ENCODE measurements around the gene PTPRT. TPM values are rescaled to one million over a fixed set of nuclear protein-coding genes. Genes with fewer than 3 reads are reported as not detected.

The PTPRT gene
- total and polyA plus RNA-seq, 2 experiments from 2014 or later, result not detected

DNA sequence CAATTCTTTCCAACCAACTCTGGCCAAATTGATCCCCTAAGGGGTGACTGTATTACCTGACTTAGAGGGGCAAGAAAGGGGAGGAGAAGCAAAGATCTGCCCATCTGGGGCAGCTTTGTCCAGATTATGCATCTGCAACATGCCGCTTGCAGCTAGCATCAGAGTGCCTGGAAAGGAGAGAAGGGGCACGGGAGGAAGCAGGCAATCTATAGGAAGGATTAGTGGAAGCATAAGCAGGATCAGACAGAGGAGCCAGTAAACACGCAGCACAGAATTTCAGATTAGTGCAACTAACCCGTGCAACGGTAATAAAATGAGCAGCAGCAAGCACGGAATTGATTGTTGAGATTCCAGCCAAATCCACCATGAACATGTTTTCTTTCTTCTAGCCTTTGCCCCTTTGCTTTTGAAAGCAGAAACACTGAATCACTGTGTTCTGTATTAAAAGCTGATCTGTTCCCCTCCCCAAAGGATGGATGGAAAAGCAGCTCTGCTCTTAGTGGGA is 927.9 kb downstream of the PTPRT start (continued):
- TF ChIP-seq, protein P1, sequence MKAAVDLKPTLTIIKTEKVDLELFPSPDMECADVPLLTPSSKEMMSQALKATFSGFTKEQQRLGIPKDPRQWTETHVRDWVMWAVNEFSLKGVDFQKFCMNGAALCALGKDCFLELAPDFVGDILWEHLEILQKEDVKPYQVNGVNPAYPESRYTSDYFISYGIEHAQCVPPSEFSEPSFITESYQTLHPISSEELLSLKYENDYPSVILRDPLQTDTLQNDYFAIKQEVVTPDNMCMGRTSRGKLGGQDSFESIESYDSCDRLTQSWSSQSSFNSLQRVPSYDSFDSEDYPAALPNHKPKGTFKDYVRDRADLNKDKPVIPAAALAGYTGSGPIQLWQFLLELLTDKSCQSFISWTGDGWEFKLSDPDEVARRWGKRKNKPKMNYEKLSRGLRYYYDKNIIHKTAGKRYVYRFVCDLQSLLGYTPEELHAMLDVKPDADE (IDR thresholded peaks at IDR 0.05), result no peak

DNA sequence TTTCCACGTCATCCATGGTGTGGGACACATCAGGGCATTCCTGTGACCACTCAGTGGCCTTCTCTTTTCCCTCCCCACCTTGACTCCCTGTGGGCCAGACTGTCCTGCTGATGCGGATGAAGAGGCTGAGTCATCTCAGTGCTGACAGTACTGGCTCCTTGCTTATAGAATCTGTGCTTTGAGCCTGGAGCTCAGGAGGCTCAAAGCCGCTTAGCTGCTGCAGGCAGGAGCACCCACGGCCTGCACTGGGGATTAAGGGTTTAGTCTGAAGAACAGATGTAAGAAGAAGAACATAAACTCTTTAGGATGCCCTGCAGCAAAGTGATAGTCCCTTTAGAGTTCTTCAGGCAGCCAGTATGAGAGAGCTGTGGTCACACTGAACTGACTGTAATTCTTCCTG is 929.5 kb downstream of the PTPRT start:
- Histone ChIP-seq H3K27me3 (ENCODE audit: insufficient read depth) (no peaks in the 10 kb centered on the region), H3K4me3 (no peak overlapping the region), H3F3A (replicated peaks; ENCODE audit: low read depth) (no peaks in the 10 kb centered on the region), H3K4me1 (ENCODE audit: insufficient read depth) (no peaks in the 10 kb centered on the region), H3K9me2 (ENCODE audit: insufficient read depth) (no peaks in the 10 kb centered on the region), H3K4me2 (no peak overlapping the region), H3K27ac (ENCODE audit: low read depth) (no peak overlapping the region), H3K36me3 (ENCODE audit: insufficient read depth) (no peaks in the 10 kb centered on the region), H4K20me1 (replicated peaks; ENCODE audit: insufficient read depth) (no peaks in the 10 kb centered on the region), H3K79me2 (replicated peaks; ENCODE audit: insufficient read depth) (no peaks in the 10 kb centered on the region), H2AFZ (no peak overlapping the region)
- ATAC-seq, result no peak
- H3K4me3 Mint-ChIP-seq, result no peak overlapping the region
- H3K27ac Mint-ChIP-seq, result no peak overlapping the region
- peaks cover 40% of the 10 kb centered on the region for H3K36me3 Mint-ChIP-seq (ENCODE audit: low read depth)
- no peak for DNase-seq (ENCODE audit: low spot score)
- H3K4me1 Mint-ChIP-seq, result no peaks in the 10 kb centered on the region
- H3K27me3 Mint-ChIP-seq (ENCODE audit: insufficient read depth, low read depth, poor library complexity), result no peaks in the 10 kb centered on the region
- peaks cover 99% of the 10 kb centered on the region for H3K9me3 Mint-ChIP-seq
- TF ChIP-seq ZNF114 (CRISPR knock-in tag; IDR thresholded peaks at IDR 0.05) (no peak), POLR2AphosphoS5 (IDR thresholded peaks at IDR 0.05; ENCODE audit: low read depth) (no peak), JUNB (IDR thresholded peaks at IDR 0.05; ENCODE audit: unreplicated experiment) (no peak), CREB1 (CRISPR knock-in tag; IDR thresholded peaks at IDR 0.05; ENCODE audit: low read depth) (no peak), EZH2 (IDR thresholded peaks at IDR 0.05; ENCODE audit: low read depth, unreplicated experiment) (no peak), STAT1 (IDR thresholded peaks at IDR 0.05; ENCODE audit: unreplicated experiment) (no peak), NANOG (IDR thresholded peaks at IDR 0.05; ENCODE audit: borderline replicate concordance) (no peak), EZH2phosphoT487 (IDR thresholded peaks at IDR 0.05; ENCODE audit: unreplicated experiment) (no peak)
- TF ChIP-seq, protein P2, sequence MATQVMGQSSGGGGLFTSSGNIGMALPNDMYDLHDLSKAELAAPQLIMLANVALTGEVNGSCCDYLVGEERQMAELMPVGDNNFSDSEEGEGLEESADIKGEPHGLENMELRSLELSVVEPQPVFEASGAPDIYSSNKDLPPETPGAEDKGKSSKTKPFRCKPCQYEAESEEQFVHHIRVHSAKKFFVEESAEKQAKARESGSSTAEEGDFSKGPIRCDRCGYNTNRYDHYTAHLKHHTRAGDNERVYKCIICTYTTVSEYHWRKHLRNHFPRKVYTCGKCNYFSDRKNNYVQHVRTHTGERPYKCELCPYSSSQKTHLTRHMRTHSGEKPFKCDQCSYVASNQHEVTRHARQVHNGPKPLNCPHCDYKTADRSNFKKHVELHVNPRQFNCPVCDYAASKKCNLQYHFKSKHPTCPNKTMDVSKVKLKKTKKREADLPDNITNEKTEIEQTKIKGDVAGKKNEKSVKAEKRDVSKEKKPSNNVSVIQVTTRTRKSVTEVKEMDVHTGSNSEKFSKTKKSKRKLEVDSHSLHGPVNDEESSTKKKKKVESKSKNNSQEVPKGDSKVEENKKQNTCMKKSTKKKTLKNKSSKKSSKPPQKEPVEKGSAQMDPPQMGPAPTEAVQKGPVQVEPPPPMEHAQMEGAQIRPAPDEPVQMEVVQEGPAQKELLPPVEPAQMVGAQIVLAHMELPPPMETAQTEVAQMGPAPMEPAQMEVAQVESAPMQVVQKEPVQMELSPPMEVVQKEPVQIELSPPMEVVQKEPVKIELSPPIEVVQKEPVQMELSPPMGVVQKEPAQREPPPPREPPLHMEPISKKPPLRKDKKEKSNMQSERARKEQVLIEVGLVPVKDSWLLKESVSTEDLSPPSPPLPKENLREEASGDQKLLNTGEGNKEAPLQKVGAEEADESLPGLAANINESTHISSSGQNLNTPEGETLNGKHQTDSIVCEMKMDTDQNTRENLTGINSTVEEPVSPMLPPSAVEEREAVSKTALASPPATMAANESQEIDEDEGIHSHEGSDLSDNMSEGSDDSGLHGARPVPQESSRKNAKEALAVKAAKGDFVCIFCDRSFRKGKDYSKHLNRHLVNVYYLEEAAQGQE (IDR thresholded peaks at IDR 0.05; ENCODE audit: unreplicated experiment), result no peak
- TF ChIP-seq, protein P3, sequence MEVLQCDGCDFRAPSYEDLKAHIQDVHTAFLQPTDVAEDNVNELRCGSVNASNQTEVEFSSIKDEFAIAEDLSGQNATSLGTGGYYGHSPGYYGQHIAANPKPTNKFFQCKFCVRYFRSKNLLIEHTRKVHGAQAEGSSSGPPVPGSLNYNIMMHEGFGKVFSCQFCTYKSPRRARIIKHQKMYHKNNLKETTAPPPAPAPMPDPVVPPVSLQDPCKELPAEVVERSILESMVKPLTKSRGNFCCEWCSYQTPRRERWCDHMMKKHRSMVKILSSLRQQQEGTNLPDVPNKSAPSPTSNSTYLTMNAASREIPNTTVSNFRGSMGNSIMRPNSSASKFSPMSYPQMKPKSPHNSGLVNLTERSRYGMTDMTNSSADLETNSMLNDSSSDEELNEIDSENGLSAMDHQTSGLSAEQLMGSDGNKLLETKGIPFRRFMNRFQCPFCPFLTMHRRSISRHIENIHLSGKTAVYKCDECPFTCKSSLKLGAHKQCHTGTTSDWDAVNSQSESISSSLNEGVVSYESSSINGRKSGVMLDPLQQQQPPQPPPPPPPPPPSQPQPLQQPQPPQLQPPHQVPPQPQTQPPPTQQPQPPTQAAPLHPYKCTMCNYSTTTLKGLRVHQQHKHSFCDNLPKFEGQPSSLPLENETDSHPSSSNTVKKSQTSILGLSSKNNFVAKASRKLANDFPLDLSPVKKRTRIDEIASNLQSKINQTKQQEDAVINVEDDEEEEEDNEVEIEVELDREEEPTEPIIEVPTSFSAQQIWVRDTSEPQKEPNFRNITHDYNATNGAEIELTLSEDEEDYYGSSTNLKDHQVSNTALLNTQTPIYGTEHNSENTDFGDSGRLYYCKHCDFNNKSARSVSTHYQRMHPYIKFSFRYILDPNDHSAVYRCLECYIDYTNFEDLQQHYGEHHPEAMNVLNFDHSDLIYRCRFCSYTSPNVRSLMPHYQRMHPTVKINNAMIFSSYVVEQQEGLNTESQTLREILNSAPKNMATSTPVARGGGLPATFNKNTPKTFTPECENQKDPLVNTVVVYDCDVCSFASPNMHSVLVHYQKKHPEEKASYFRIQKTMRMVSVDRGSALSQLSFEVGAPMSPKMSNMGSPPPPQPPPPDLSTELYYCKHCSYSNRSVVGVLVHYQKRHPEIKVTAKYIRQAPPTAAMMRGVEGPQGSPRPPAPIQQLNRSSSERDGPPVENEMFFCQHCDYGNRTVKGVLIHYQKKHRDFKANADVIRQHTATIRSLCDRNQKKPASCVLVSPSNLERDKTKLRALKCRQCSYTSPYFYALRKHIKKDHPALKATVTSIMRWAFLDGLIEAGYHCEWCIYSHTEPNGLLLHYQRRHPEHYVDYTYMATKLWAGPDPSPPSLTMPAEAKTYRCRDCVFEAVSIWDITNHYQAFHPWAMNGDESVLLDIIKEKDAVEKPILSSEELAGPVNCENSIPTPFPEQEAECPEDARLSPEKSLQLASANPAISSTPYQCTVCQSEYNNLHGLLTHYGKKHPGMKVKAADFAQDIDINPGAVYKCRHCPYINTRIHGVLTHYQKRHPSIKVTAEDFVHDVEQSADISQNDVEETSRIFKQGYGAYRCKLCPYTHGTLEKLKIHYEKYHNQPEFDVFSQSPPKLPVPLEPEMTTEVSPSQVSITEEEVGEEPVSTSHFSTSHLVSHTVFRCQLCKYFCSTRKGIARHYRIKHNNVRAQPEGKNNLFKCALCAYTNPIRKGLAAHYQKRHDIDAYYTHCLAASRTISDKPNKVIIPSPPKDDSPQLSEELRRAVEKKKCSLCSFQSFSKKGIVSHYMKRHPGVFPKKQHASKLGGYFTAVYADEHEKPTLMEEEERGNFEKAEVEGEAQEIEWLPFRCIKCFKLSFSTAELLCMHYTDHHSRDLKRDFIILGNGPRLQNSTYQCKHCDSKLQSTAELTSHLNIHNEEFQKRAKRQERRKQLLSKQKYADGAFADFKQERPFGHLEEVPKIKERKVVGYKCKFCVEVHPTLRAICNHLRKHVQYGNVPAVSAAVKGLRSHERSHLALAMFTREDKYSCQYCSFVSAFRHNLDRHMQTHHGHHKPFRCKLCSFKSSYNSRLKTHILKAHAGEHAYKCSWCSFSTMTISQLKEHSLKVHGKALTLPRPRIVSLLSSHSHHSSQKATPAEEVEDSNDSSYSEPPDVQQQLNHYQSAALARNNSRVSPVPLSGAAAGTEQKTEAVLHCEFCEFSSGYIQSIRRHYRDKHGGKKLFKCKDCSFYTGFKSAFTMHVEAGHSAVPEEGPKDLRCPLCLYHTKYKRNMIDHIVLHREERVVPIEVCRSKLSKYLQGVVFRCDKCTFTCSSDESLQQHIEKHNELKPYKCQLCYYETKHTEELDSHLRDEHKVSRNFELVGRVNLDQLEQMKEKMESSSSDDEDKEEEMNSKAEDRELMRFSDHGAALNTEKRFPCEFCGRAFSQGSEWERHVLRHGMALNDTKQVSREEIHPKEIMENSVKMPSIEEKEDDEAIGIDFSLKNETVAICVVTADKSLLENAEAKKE (CRISPR knock-in tag; IDR thresholded peaks at IDR 0.05), result no peak
- TF ChIP-seq, protein P1 (IDR thresholded peaks at IDR 0.05), result no peak
- TF ChIP-seq, protein P4, sequence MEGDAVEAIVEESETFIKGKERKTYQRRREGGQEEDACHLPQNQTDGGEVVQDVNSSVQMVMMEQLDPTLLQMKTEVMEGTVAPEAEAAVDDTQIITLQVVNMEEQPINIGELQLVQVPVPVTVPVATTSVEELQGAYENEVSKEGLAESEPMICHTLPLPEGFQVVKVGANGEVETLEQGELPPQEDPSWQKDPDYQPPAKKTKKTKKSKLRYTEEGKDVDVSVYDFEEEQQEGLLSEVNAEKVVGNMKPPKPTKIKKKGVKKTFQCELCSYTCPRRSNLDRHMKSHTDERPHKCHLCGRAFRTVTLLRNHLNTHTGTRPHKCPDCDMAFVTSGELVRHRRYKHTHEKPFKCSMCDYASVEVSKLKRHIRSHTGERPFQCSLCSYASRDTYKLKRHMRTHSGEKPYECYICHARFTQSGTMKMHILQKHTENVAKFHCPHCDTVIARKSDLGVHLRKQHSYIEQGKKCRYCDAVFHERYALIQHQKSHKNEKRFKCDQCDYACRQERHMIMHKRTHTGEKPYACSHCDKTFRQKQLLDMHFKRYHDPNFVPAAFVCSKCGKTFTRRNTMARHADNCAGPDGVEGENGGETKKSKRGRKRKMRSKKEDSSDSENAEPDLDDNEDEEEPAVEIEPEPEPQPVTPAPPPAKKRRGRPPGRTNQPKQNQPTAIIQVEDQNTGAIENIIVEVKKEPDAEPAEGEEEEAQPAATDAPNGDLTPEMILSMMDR (conservative IDR thresholded peaks at IDR 0.05; ENCODE audit: low read depth in 2 of 2), result no peak
